NCI-H524 treated with DMSO at 0.1 percent for 48 hours (cell line): ENCODE measurements around the gene DNAL1.
"Not testable (repeated sequence)": the region's sequence is repeated elsewhere in the genome, so short reads cannot be mapped to it uniquely, and the experiment has no call there.

Experiments used
- DNase-seq: peaks from one replicate; lab custom pipeline; 2025; lab: John Stamatoyannopoulos, UW

Gene DNAL1

DNA sequence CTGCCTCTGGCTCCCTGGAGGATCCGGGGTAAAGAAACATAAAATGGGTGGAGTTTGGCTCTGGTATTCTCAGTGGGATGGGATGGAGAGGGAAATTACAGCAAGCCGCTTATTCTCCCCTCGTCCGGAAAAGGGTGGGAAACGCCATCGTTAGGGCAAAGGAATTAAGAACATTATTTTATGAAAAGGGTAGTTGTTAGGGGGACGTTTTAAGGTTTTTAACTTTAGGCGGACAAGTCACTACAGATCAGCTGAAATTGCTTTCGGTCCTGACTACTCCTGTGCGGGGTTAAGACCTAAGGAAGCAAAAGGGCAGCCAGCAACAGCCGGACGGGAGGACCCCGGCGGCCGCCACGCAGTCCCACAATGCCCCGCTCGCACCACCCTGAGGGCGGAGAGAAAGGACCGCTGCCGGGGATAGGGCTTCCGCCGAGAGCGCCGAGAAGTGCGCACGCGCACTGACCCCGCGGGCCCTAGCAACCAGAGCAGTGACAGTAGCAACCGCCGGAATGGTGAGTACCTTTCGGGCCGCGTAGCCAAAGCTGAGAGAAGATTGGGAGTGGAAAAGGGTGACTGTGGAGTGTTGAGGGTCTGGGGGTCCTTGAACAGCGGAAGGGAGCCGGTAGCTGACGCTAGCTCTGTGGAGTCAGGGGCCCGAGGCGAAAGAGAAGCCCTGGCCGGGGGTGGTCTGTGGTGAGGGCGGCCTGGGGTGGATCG, at the start of gene DNAL1:
TSS of gene DNAL1 (plus strand) at position 456 of the 717 bp plus-strand sequence. CDS start at position 510, 54 bp downstream.
- peak; percentile 92 for DNase-seq

DNA sequence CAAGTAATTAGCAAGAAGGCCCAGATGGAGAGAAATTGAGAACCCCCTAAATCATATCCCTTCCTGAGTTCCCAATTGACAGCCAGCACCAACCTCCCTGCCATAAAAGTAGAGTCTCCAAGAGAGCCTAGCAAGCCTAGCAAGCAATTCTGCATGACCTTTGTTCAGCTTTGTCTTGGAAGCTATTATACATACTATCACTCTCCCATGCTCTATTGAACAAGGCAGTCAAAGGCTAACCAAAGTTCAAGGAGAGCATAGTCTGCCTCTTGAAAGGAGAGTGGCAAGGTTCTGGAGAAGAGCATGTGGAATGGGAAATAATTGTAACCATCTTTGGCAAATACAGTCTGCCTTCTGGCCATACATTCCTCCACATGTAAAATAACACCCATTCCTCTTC, 45.3 kb upstream of the DNAL1 start:
- DNase-seq: no peak

GRCh38 chr14:73602994-73603393, 41.8 kb upstream of the DNAL1 start:
- no peak for DNase-seq

GRCh38 chr14:73606271-73606670, 38.5 kb upstream of the DNAL1 start:
- no peak for DNase-seq

DNA sequence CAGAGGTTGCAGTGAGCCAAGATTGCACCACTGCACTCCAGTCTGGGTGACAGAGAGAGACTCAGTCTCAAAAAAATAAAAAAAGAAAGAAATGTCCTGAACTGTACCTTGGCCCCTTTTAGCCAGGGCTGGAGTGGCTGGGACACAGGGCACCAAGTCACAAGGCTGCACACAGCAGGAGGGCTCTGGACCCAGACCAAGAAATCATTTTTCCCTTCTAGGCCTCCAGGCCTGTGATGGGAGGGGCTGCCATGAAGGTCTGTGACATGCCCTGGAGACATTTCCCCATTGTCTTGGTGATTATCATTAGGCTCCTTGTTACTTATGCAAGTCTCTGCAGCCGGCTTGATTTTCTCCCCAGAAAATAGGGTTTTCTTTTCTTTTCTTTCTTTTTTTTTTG, 37.5 kb upstream of the DNAL1 start:
- no peak for DNase-seq

GRCh38 chr14:73610687-73611086, 34.1 kb upstream of the DNAL1 start:
- DNase-seq: no peak

DNA sequence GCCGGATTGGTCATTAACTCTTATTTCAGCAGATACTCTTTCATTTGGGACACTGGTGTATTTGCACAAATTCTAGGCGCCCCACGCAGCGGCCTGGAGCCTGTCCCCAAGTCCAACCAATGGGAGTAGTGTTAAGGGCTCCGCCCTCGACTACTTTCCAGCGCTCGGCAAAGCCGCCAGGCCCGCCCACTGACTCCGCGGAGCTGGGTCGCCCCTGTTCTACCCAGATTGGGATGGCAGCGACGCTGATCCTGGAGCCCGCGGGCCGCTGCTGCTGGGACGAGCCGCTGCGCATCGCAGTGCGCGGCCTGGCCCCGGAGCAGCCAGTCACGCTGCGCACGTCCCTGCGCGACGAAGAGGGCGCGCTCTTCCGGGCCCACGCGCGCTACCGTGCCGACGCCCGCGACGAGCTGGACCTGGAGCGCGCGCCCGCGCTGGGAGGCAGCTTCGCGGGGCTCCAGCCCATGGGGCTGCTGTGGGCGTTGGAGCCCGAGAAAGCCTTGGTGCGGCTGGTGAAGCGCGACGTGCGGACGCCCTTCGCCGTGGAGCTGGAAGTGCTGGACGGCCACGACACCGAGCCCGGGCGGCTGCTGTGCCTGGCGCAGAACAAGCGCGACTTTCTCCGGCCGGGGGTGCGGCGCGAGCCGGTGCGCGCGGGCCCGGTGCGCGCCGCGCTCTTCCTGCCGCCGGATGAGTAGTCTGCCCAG, 32.3 kb upstream of the DNAL1 start, which contains the start of gene ACOT6:
TSS of gene ACOT6 (plus strand) at position 179 of the 707 bp plus-strand sequence. CDS start at position 234, 55 bp downstream.
- peak; percentile 20 for DNase-seq

- no peak for DNase-seq
Measured at GRCh38 chr14:73613046-73613383, 31.8 kb upstream of the DNAL1 start.

GRCh38 chr14:73613419-73613963, 31.3 kb upstream of the DNAL1 start:
- DNase-seq: no peak

DNA sequence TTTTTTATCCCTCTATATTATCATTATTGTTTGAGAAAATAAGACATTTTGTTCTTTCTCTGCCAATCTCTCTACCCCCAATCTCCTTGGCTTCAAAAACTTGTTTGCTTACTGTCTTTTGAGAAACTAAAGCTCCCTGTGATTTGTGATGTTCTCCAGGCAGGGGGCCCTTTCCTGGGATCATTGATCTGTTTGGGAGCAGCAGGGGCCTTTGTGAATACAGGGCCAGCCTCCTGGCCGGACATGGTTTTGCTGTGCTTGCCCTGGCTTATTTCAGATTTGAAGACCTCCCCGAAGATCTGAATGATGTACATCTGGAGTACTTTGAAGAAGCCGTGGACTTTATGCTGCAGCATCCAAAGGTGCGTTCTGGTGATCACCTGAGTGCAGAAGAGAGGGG, 28.0 kb upstream of the DNAL1 start:
- no peak for DNase-seq

DNA sequence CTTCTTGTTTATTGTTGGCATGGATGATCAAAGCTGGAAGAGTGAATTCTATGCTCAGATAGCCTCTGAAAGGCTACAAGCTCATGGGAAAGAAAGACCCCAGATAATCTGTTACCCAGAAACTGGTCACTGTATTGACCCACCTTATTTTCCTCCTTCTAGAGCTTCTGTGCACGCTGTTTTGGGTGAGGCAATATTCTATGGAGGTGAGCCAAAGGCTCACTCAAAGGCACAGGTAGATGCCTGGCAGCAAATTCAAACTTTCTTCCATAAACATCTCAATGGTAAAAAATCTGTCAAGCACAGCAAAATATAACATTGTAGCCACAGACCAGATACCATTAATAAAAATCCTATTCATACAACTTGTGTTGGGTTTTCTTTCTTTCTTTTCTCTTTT, 25.3 kb upstream of the DNAL1 start:
- DNase-seq: no peak

DNA sequence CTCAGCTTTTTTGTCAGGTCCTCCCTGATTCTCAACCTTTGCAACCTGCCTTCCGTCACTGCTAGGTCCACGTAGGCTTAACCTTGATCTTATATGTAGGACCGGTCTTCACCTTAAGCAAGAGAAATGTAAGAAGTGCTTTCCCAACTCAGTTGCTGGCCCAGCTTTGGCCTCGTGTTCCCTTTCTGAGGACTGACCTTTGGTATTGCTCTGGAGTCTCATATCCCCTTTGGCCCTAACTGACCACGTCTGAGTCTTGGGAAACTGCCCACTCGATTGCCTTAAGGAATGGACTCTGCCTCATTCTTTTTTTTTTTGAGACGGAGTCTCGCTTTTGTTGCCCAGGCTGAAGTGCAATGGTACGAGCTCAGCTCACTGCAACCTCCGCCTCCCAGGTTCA, 24.5 kb upstream of the DNAL1 start:
- no peak for DNase-seq

- DNase-seq: no peak
Measured at GRCh38 chr14:73623504-73624054, 21.2 kb upstream of the DNAL1 start.

- DNase-seq: no peak
Measured at GRCh38 chr14:73625706-73626105, 19.1 kb upstream of the DNAL1 start.

- no peak for DNase-seq
Measured at GRCh38 chr14:73627151-73627558, 17.6 kb upstream of the DNAL1 start.

GRCh38 chr14:73630009-73630780, 14.6 kb upstream of the DNAL1 start:
- no peak for DNase-seq

- peak; percentile 40 for DNase-seq
Measured at GRCh38 chr14:73633116-73634010, 11.4 kb upstream of the DNAL1 start.

DNA sequence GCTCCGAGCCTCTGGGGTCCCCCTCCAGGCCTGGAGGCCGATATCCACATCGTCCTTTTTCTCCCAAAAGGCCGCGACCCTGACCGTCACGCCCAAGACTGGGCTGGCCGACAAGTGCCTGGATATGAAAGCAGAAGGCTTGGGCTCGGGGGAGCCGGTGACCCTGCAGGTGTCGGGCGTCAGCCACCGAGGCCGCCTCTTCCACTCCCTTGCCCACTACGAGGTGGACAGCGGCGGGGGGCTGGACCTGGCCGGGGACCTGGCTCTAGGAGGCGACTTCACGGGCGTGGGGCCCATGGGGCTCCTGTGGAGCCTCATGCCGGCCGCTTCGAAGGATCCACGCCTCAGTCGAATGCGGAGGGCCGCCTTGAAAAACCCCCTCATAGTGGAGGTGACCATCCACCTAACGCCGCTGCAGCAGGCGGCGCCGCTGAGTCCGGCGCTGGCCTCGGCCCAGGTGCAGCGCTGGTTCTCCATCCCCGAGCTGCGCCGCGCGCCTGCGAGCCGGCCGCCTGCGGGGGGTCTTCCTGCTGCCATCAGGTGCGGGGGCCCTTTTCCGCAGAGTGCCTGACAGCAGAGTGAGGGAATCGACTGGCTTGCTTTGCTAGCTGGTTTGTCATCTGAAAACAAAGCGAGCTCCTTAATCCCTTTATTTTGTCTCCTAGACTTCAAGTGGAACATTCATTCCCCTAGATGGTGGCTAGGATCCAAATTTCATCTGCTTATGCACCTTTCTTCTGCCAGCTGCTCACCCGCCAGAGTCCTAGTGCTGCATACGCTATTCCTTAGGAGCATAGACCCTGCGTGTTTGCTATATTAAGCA, 10.6 kb upstream of the DNAL1 start:
- peak; percentile 47 for DNase-seq

GRCh38 chr14:73636355-73636754, 8.4 kb upstream of the DNAL1 start:
- not testable (repeated sequence) for DNase-seq

GRCh38 chr14:73637830-73638229, 7.0 kb upstream of the DNAL1 start:
- no peak for DNase-seq
